ENCODE results near the gene OSBP2.

OSBP2 gene

DNA sequence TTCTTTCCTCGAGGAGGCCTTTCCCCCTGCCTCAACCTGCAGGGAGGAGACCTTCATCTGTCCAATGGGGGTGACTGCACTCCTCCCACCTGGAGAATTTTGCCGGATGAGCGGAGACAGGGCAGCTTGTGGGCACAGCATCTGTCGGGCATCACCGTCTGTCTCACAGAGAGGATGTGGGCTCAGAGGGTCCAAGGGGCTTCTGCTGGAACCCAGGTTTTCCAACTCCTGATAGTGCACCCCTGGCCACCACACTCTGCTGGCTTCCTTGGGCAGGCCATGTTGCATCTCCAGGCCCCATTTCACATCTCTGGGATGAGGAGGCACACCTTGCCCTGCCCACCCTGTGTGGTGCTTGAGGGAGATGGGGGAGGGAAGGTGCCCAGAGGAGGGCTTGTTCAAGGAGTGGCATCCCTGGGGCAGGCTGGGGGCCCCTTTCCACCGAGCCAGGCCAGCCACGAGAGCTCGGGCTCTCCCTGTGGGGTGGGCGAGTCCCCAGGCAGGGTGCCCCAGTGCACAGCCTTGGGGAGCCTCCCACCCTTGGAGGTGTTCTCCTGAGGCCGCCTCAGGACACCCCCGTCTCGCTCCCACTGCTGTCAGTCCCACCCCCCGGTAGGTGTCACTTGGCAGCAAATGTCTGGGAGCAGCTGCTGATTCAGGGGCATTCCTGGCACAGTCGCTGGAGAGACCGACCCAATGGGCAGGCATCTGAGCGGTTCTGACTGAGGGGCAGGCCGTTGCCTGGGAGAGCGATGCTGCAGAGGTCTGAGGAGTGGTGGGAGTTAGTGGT is 189.7 kb downstream of the OSBP2 start:
- DNase-seq = no peak

DNA sequence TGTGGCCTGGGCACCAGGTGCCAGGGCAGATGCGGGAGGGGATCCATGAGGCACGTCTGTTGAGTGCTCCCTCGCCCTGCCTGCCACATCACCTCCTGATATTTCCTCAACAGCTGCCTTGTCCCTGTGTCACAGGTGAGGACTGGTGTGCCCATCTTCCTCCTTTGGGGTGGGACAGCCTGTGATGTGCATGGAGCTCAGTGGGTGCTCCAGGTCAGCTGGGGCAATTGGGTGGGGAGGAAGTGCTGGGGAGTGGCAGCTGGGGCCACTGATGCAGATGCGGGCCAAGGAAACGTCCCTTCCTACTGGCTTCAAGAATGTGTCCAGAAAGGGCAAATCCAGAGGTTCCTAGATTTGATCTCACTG is 190.3 kb downstream of the OSBP2 start:
- DNase-seq = no peak

DNA sequence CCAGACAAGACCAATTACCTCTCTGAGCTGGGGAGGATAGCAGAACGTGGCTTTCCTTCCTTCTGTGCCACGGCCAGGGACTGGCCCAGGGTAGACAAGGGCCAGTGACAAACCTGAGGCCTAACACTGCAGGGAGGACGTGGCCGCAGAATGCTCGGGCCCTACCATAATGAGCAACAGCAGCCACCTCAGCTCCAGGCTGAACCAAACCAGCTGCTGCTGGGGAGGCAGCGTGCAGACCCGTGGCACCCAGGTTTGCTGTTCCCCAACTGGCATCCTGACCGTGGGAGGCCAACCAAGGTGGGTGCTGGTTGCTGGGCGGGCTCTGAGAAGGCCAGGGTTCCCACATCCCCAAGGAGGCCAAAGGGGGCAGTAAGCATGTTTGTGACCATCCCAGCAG is 190.9 kb downstream of the OSBP2 start:
- DNase-seq = no peak

DNA sequence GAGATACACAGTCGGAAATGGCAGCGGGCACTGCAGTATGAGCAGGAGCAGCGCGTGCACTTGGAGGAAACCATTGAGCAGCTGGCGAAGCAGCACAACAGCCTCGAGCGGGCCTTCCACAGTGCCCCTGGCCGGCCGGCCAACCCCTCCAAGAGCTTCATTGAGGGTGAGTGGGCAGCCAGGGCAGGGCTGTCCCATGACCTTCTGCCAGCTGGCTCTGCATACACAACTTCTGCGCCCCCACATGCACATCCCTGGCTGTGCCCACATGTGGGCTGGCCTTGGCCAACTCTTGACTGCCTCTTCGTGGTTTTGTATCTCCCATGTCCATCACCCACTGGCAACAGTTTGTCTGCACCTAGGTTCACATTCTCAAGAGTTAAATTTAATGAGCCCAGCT is 192.8 kb downstream of the OSBP2 start:
- DNase-seq = no peak

DNA sequence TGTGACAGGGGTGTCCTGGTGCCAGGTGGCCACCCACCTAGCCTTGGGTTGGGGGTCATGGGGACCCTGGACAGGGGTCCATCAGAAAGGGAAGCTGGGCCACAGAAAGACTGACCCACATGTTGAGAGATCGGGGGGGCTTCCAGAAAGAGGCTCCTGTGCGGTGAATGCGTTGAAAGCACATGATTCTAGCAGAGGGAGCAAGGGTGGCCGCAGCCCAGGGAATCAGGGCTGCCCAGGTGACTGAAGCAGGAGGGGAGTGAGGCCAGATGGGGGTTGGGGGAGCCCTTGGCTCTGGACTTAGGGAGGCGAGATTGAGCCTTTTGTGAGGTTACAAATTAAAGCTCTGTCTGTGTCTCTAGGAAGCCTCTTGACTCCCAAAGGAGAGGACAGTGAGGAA is 193.2 kb downstream of the OSBP2 start:
- no peak for DNase-seq

DNA sequence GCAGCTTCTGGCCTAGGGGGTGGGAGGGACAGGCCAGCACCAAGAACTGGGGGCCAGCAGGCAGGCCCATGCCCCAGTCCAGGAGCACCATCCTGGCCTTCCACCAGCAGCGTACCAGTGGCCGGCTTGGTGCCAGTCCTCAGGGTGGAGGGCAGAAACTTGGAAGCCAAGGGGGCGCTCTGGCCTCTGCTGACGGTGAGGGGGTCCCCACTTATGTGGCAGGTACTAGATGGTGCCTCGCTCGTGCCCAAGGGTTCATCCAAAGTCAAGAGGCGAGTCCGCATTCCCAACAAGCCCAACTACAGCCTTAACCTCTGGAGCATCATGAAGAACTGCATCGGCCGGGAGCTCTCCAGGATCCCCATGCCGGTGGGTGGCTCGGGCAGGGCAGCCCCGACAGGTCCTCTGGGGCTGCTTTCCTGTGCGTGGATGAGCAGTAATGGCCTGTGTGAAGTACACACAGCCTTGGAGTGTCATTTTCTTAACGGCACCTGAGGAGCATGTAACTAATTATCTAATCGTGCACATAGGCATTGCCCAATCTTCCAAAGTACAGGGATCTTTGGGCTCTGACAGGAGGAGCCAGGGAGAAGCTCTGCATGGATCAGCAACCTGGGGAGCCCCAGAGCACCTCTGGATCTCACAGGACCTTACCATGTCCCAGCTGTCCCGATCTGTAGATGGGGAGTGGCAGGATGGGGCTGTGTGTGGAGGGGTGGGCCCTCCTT is 194.8 kb downstream of the OSBP2 start:
- no peak for DNase-seq

DNA sequence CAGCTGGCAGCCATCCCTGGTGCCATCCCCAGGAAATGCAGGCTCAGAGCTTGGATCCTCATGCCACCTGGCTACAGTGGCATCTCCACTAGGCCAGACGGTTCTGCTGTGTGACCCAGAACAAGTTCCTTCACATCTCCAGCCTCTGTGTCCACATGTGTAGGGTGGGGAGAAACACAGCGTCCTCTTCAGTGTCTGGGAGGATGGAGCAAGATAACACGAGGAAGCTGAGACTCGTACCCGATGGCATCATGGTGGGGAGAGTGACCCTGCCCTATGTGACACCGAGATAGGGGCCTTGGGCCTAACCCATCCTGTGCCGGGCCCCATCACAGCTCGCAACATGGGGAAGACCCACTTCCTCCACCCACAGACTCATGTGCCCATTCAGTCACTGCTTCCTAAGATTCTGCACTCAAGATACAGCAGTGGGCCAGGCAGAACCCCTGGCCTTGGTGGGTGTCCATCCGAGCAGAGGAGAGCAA is 195.4 kb downstream of the OSBP2 start:
- no peak for DNase-seq

DNA sequence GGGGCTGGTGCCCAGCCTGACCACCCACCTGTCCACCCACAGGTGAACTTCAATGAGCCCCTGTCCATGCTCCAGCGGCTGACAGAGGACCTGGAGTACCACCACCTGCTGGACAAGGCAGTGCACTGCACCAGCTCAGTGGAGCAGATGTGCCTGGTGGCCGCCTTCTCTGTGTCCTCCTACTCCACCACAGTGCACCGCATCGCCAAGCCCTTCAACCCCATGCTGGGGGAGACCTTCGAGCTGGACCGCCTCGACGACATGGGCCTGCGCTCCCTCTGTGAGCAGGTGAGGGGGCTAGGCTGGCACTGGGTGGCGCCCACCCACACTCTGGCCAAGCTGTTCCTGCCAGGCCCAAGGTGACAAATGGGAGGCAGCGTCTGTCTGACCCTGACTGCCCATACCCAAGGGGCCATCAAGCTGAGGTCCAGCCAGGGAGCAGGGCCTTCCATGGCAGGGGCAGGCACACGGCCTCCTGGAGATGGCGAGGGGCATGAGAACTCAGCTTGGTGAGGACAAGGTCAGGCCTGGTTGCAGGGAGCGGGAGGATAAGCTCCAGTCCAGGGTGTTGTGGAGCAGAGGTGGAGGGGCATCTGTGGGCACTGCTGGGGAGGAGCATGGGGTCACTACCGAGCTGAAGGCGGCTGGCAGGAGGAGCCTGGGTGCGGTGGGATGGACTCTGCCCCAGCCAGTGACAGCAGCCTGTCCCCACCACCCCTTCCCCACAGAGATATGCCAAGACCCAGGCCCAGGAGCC is 196.2 kb downstream of the OSBP2 start:
- DNase-seq = no peak

DNA sequence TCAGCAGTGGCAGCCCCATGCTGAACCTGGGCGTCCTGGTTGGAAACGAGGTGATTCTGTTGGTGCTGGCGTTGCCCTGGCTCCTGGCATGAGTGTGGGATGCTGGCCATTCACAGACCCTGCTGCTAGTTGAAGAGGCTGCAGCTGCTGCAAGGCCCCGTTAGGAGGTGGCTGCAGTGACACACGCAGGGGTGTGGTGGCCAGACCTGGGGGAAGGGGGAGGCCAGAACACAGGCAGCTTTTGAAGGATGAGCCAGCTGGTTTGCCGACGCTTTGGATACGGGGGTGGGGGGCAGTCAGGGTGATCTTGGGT is 196.7 kb downstream of the OSBP2 start:
- DNase-seq = no peak

DNA sequence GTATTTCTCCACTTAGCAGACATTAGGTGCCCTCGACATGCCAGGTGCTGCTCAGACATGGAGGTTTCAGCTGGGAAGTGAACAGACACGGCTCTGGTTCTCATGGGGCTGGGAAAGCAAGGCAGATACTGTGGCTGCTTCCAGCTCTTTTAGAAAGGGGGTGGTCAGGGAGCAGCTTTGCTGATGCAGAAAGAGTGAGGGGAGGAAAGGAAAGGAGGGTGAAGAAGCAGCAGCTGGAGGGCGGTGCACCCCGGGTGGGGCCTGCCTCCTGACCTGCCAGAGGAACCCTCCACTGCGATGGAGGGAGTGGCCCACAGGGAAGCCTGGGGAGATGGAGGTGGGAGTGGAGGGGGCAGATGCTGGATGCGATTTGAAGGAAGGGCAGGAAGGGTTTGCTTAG is 197.1 kb downstream of the OSBP2 start:
- DNase-seq = no peak

DNA sequence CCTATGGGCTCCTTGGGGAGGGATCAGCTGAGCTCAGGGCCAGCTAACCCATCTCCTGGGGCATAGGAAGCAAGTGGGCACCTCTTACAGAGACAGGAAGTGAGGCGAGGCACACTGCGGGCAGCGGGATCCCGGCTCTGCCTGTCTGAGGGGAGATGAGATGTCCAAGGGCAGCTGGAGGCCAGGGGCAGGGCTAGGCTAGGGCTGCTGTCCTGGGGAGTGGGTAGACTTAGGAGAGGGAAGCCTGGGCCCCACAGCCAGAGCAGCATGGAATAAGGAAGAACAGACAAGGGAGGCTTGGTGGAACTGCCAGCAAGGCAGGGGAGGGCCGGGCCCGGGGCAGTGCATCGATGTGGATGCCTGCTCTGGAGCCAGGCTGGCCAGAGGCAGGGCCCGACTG is 197.6 kb downstream of the OSBP2 start:
- no peak for DNase-seq

DNA sequence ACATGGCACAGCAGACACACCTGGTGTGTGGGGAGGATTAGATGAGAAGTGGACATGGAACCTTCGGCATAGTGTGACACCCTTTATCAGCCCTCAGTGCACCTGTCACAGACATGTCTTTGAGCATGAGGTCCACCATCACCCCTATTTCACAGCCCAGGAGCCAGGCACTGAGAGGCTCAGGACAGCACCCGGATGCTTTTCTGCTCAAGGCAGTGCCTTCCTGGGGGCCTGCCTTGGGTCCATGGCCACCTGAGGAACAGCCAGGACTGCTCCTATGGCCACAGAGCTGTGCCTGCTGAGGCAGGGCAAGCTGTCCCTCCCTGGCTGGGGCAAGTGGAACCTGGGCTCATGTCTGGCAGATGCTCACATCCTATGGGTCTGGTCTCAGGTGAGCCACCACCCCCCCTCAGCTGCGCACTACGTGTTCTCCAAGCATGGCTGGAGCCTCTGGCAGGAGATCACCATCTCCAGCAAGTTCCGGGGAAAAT is 198.1 kb downstream of the OSBP2 start:
- DNase-seq = no peak

DNA sequence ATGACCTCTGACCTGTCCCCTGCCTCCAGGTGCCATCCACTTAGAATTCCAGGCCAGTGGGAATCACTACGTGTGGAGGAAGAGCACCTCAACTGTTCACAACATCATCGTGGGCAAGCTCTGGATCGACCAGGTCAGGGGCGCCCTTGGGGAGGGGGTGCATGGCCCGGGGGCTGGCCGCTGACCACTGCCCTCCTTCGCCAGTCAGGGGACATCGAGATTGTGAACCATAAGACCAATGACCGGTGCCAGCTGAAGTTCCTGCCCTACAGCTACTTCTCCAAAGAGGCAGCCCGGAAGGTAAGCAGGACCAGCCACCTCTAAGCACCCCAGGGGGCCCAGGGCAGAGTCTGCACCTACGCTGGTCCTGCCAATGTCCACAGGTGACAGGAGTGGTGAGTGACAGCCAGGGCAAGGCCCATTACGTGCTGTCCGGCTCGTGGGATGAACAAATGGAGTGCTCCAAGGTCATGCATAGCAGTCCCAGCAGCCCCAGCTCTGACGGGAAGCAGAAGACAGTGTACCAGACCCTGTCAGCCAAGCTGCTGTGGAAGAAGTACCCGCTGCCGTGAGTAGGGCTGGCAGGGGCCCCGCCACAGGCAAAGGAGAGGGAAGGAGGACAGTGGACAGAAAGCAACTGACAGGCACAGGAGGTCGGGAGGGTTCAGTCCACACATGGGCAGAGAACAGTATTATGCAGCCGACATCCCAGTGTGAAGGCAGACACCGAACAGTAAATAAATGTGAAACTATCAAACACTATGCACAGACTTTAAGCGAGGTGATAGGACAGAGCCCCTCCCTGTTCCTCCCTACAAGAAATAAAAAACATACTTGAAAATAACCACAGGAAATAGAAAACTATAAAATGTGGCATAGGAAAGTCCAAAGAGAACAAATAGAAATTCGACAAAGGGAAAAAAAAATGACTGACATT is 199.0 kb downstream of the OSBP2 start:
- DNase-seq = no peak

DNA sequence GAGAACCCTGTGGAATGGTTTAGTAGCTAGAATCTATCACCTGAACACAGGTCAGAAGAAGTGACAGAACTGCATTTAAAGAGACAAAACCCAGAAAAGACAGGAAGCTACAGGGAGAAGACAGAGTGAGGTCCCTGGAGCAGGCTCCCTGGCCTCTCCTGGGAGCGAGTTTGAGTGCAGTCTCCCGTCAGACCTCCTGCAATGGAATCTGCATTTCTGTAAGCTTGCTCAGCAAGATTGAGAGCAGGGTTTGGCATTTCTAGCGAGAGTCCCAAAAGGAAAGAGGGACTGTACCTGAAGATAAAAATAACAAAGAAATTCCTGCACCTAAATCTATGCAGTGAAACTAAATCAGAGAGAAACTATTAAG is 199.7 kb downstream of the OSBP2 start:
- no peak for DNase-seq

DNA sequence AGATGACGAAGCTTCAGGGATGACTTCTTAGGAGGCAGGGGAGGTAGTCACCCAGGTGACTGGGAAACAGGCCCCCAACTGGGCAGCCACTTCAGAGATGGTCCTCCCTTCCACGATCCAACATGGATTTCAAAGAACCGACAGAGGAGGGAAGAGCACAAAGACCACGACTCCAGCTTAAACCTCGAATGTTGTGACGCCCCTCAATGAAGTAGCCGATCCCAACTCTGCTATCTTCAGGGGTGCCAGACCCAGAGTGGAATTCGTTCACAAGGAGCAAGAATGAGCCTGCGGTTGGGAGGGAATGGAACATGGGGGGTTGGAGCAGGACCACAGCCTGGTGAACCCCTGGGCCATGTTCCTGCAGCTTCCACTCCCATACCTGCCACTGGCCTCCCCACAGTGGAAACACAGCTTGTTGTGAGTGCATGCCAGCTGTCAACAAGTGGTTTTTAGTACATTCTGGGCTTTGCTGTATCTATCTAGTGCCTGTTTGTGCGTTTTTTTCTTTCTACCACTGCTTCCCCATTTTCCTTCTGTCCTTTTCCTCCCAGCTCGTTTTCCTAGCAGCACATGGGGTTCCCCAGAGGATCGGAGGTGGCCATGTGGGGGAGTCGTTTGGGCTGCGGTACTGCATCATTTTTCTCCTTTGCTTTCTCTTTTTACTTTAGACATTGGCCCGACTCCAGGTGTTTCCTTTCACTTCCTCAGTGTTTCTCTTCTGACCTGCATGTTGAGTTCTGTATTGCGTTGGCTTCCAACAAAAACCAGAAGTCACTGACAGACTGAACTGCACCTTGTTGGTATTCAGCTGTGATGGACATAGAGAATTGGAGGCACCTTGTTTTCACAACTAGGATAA is 208.1 kb downstream of the OSBP2 start:
- DNase-seq = no peak

DNA sequence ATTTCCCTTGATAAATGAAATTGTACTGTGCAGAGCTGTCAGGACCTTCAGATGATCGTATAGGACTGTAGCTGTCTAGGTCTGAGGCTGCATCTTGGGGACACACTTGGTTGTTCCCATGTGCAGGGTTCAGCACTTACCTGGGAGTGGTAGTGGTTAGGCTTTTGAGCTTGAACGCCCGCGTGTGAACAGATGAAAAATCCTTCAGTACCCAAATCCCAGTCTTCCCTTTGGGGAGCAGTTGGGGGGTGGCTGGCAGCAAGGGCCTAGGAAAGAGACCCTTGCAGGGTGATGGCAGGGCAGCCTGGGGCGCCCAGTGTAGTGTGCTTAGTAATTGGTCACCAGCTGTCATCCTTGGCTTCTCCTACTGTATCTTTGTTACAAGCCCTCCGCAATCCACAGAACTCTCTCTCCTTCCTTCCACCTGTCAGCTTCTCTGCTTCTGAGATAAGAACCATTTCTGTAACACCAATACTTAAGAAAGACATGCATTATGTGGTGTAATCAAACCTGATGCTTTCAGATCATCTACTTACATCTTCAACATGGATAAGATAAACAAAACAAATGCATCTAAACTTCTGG is 209.3 kb downstream of the OSBP2 start:
- DNase-seq = no peak

DNA sequence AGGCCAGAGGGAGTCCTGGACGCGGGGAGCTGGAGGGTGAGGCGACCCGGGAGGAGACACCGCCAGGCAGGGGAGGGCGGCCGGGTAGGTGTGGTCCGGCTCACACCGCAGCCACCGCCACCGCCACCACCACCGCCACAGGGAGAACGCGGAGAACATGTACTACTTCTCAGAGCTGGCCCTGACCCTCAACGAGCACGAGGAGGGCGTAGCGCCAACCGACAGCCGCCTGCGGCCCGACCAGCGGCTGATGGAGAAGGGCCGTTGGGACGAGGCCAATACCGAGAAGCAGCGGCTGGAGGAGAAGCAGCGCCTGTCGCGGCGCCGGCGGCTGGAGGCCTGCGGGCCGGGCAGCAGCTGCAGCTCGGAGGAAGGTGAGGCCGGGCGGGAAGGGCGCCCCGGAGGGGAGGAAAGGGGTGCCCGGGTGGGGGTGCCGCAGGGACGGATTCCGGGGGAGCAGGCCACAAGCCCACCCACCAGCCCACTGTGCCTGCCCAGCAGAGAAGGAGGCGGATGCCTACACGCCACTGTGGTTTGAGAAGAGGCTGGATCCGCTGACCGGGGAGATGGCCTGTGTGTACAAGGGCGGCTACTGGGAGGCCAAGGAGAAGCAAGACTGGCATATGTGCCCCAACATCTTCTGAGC is 211.1 kb downstream of the OSBP2 start:
- no peak for DNase-seq

DNA sequence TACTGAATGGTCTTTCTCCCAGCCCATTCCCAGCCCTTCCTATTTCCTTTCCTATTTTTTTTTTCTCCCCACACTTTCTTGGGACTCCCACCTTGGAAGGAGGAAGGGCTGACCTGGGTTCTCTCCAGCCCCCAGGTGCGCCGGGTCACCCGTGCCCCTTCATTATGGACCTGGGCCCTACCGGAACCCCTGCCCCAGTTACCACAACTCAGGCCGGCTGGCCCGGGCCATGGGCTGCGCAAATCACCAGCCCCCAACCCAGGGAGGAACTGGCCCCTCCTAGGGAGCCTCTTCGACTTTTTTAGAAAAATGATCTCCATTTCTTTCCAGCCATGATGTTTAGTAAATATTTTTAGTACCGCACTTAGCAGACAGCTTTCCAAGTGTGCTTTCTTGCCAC is 211.7 kb downstream of the OSBP2 start:
- DNase-seq = no peak

DNA sequence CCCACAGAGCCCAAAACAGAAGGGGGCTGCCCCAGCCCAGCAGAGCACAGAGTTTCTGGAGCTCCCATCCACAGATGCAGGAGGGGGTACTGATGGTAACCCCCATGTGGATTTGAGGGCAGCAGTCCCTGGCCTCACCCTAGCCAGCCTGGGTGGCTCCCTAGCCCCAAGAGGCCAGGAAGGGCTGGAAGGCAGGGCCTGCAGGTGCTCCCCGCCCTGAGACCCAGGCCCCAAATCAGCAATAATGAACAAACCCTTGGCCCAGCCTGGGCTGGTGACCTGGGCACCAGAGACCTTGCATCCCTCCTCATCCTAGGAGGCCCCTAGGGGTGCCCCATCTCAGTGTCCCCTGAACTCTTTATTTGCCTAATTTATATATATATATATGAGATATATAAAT is 212.3 kb downstream of the OSBP2 start:
- no peak for DNase-seq

DNA sequence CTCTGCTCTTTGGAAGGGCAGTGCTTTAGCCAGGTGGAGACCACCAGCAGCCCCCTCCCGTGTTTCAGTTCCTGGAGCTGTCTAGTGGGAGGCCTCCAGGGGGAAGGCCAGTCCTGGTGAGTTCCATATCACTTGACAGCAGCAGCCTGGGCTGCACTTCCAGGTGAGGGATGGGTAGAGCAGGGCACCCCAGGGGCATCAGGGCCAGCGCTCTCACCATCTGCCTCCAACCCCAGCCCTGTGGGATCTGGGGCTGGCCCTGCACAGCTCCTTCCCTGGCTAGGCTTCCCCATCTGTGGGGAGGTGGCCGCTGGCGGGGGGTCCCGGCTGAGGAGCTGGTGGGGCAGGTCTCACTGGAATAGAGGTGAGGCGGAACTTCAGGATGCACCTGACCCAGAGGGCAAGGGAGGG is 213.4 kb downstream of the OSBP2 start:
- no peak for DNase-seq

DNA sequence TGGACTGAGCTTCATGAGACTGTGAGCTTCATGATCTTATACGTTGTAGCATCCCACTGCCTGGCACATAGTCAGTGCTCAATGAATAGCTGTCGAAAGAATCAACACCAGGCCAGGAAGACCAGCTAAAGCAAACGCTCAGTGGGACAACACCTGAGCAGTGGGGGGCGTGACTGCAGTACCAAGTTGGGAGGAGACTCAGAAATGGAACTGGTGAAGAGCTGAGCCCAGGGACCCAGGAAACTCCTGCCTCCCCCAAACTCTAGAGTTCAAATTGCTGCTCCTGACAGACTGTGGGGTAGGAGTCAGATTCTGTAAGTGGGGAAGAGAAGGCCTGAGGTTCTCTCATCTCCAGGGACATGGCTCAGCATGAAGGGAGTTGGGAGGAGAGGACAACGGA is 214.6 kb downstream of the OSBP2 start:
- no peak for DNase-seq

All from CD4-positive, alpha-beta T cell treated with Interferon gamma for 1 hour (primary cell).